Measurements from ENCODE around the gene CMTM7.

CMTM7 gene

GRCh38 chr3:32366638-32367397 lies 24.8 kb upstream of the CMTM7 start:
- TF ChIP-seq TAF1 (IDR thresholded peaks at IDR 0.05; ENCODE audit: borderline replicate concordance, insufficient read depth, low read length) (no peak), REST (IDR thresholded peaks at IDR 0.05; ENCODE audit: insufficient read depth in 1 of 2, low read depth in 2 of 2, low read length in 2 of 2) (no peak), POLR2AphosphoS5 (IDR thresholded peaks at IDR 0.05; ENCODE audit: low read depth, low read length) (no peak), FOXP2 (optimal IDR thresholded peaks at IDR 0.05; ENCODE audit: borderline replicate concordance, extremely low read depth, extremely low read length, insufficient read depth) (no peak), SIN3A (IDR thresholded peaks at IDR 0.05; ENCODE audit: borderline replicate concordance, insufficient read depth, low read length) (no peak)

- TF ChIP-seq REST (IDR thresholded peaks at IDR 0.05; ENCODE audit: insufficient read depth in 1 of 2, low read depth in 2 of 2, low read length in 2 of 2): no peak
- TF ChIP-seq POLR2AphosphoS5 (IDR thresholded peaks at IDR 0.05; ENCODE audit: low read depth, low read length): no peak
- TF ChIP-seq FOXP2 (optimal IDR thresholded peaks at IDR 0.05; ENCODE audit: borderline replicate concordance, extremely low read depth, extremely low read length, insufficient read depth): no peak
- TF ChIP-seq TAF1 (IDR thresholded peaks at IDR 0.05; ENCODE audit: borderline replicate concordance, insufficient read depth, low read length): no peak
- TF ChIP-seq SIN3A (IDR thresholded peaks at IDR 0.05; ENCODE audit: borderline replicate concordance, insufficient read depth, low read length): no peak
Observed at GRCh38 chr3:32367442-32367841, 24.2 kb upstream of the CMTM7 start.

GRCh38 chr3:32371461-32372212 lies 20.0 kb upstream of the CMTM7 start:
- TF ChIP-seq REST (IDR thresholded peaks at IDR 0.05; ENCODE audit: insufficient read depth in 1 of 2, low read depth in 2 of 2, low read length in 2 of 2) (no peak), TAF1 (IDR thresholded peaks at IDR 0.05; ENCODE audit: borderline replicate concordance, insufficient read depth, low read length) (no peak), POLR2AphosphoS5 (IDR thresholded peaks at IDR 0.05; ENCODE audit: low read depth, low read length) (no peak), SIN3A (IDR thresholded peaks at IDR 0.05; ENCODE audit: borderline replicate concordance, insufficient read depth, low read length) (no peak), FOXP2 (optimal IDR thresholded peaks at IDR 0.05; ENCODE audit: borderline replicate concordance, extremely low read depth, extremely low read length, insufficient read depth) (no peak)

GRCh38 chr3:32372213-32372490 lies 19.5 kb upstream of the CMTM7 start:
- TF ChIP-seq TAF1 (IDR thresholded peaks at IDR 0.05; ENCODE audit: borderline replicate concordance, insufficient read depth, low read length) (no peak), POLR2AphosphoS5 (IDR thresholded peaks at IDR 0.05; ENCODE audit: low read depth, low read length) (no peak), SIN3A (IDR thresholded peaks at IDR 0.05; ENCODE audit: borderline replicate concordance, insufficient read depth, low read length) (no peak), REST (IDR thresholded peaks at IDR 0.05; ENCODE audit: insufficient read depth in 1 of 2, low read depth in 2 of 2, low read length in 2 of 2) (no peak), FOXP2 (optimal IDR thresholded peaks at IDR 0.05; ENCODE audit: borderline replicate concordance, extremely low read depth, extremely low read length, insufficient read depth) (no peak)
